BE2C (cell line): ENCODE measurements around the gene NSUN6.
"Not testable (repeated sequence)": the region's sequence is repeated elsewhere in the genome, so short reads cannot be mapped to it uniquely, and the experiment has no call there.

Experiments
- DNase-seq: peaks from one replicate; pipeline ENCODE4 v3.0.0-alpha.2; 2020
- H3K27me3 ChIP-seq: fragments of 250-450 bp; sonication (Bioruptor Pico); 2 replicates; pipeline ENCODE4 v1.5.1; 2020; ENCODE audit warnings: mild to moderate bottlenecking
- H3K36me3 ChIP-seq: fragments of 250-450 bp; sonication (Bioruptor Pico); 2 replicates; pipeline ENCODE4 v1.5.1; 2020; ENCODE audit warnings: mild to moderate bottlenecking
- H3K4me1 ChIP-seq: fragments of 250-450 bp; sonication (Bioruptor Pico); 2 replicates; pipeline ENCODE4 v1.5.1; 2020
- H3K4me3 ChIP-seq: 2 replicates; pipeline ENCODE4 v1.5.1; 2011; ENCODE audit warnings: low read depth, low read length
- H3K9me3 ChIP-seq: fragments of 250-450 bp; sonication (Bioruptor Pico); 2 replicates; pipeline ENCODE4 v1.5.1; 2020
- TF ChIP-seq, protein P1 (sequence below): IDR thresholded peaks from 2 replicates; pipeline ENCODE4 v1.5.1; 2012; ENCODE audit warnings: mild to moderate bottlenecking, low read depth, low read length

The NSUN6 gene

DNA sequence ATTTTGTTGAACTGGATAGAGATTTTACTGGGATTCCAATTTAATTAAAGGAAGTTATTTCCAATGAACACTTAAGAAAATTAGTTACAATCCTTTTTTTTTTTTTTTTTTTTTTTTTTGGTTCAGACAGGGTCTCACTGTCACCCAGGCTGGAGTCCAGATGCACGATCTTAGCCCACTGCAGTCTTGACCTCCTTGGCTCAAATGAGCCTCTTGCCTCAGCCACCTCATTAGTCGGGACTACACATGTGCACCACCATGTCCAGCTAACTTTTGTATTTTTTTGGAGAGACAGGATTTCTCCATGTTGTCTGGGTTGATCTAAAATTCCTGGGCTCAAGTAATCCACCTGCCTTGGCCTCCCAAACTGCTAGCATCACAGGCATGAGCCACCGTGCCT, 5.3 kb upstream of the NSUN6 start:
- DNase-seq, result no peak
- no peak overlapping the region for H3K4me3 ChIP-seq
- no peaks in the 10 kb centered on the region for H3K27me3 ChIP-seq
- H3K36me3 ChIP-seq, result no peaks in the 10 kb centered on the region
- H3K9me3 ChIP-seq, result no peaks in the 10 kb centered on the region
- no peaks in the 10 kb centered on the region for H3K4me1 ChIP-seq
- TF ChIP-seq, protein P1, sequence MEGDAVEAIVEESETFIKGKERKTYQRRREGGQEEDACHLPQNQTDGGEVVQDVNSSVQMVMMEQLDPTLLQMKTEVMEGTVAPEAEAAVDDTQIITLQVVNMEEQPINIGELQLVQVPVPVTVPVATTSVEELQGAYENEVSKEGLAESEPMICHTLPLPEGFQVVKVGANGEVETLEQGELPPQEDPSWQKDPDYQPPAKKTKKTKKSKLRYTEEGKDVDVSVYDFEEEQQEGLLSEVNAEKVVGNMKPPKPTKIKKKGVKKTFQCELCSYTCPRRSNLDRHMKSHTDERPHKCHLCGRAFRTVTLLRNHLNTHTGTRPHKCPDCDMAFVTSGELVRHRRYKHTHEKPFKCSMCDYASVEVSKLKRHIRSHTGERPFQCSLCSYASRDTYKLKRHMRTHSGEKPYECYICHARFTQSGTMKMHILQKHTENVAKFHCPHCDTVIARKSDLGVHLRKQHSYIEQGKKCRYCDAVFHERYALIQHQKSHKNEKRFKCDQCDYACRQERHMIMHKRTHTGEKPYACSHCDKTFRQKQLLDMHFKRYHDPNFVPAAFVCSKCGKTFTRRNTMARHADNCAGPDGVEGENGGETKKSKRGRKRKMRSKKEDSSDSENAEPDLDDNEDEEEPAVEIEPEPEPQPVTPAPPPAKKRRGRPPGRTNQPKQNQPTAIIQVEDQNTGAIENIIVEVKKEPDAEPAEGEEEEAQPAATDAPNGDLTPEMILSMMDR, result no peak

DNA sequence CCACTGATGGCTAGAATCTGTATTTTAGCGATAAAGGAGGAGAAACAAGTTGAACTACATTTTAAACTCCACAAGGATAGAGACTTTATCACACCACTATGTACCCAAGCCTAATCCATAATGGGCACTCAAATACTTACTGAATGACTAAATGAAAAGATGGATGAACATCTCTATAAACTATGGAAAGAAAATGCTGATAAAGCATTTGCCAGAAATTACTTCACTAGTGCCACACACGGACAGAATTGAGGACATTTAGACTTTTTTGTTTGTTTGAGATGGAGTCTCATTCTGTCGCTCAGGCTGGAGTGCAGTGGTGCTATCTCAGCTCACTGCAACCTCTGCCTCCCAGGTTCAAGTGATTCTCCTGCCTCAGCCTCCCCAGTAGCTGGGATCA, 1.7 kb upstream of the NSUN6 start:
- Histone ChIP-seq H3K36me3 (no peaks in the 10 kb centered on the region; the same call in 1 of the 2 replicates), H3K4me3 (no peak overlapping the region), H3K9me3 (no peaks in the 10 kb centered on the region), H3K4me1 (no peaks in the 10 kb centered on the region), H3K27me3 (no peaks in the 10 kb centered on the region)
- no peak for DNase-seq
- TF ChIP-seq, protein P1, result no peak

DNA sequence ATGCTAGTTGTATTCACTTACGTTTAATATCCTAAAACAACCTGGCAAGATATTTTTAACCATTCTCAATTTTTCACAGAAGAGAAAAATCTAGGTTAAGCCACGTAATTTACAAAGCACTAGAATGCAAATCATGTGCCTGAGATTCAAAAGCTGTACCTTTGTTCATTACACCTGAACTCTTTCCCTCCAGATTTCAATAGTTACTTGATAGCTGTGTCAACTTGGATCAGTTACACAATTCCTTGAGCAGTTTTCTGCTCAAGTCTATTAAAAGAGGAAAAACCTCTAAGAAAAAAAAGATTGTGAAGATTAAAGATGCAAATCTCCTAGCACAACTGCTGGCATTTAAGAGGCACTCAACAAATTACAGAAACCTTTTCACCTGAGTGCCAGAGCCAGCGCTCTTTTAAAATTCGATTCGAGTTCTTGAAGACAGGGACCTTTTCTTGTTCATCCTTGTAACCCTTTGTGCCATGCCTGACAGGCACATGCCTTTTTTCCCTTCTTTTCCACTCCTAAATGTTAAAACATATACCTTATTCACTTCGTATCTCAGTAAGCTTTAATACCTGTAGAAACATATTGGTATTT, 886 bp downstream of the NSUN6 start:
- H3K36me3 ChIP-seq, result peaks cover 8% of the 10 kb centered on the region
- no peaks in the 10 kb centered on the region for H3K4me1 ChIP-seq
- DNase-seq, result no peak
- TF ChIP-seq, protein P1, result no peak
- no peaks in the 10 kb centered on the region for H3K27me3 ChIP-seq
- H3K4me3 ChIP-seq, result peak overlapping the region; percentile 89
- H3K9me3 ChIP-seq, result no peaks in the 10 kb centered on the region

DNA sequence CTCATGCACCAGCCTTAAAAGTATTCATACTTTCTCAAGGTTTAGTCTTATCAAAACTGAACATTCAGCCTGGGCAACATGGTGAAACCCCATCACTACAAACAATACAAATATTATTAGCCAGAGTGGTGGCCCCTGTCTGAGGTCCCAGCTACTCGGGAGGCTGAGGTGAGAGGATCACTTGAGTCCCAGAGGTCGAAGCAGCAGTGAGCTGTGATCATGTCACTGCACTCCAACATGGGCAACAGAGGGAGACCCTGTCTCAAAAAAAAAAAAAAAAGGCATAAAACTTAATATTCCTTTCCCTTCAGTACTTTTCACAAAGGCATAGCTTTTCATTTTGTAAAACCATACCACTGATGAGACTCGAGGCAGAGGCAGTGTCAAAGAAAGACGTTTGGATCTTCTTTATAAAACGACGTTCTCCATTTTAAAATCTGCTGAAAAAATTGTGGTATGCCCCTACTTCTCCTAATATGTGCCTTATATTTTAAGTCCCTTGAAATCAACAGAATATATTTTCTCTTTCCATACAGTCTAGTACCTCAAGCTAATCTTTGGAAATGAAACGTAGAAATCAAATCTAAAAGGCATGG, 1.9 kb downstream of the NSUN6 start:
- H3K27me3 ChIP-seq, result no peaks in the 10 kb centered on the region
- TF ChIP-seq, protein P1, result no peak
- no peaks in the 10 kb centered on the region for H3K9me3 ChIP-seq
- no peak for DNase-seq
- peak overlapping the region; percentile 89 for H3K4me3 ChIP-seq
- H3K4me1 ChIP-seq, result no peaks in the 10 kb centered on the region
- H3K36me3 ChIP-seq, result peaks cover 9% of the 10 kb centered on the region

DNA sequence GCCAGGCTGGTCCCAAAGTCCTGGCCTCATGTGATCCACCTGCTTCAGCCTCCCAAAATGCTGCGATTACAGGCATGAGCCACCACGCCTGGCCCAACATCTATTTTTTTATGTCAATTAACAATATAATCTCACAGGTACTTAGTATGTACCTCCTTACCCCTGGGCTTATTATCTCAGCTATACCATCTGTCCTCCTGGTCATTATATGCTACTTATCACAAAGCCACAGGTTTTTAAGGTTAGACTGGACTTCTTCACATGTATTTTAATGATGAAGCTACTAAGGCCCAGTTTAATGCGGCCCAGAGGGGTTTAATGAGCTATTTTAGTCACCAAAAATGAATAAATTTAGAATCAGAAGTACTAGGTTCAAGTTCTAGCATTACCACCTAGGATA, 3.4 kb downstream of the NSUN6 start:
- Histone ChIP-seq H3K4me1 (no peaks in the 10 kb centered on the region), H3K36me3 (peaks cover 9% of the 10 kb centered on the region), H3K9me3 (no peaks in the 10 kb centered on the region), H3K27me3 (no peaks in the 10 kb centered on the region), H3K4me3 (no peak overlapping the region)
- TF ChIP-seq, protein P1, result no peak
- DNase-seq, result no peak

DNA sequence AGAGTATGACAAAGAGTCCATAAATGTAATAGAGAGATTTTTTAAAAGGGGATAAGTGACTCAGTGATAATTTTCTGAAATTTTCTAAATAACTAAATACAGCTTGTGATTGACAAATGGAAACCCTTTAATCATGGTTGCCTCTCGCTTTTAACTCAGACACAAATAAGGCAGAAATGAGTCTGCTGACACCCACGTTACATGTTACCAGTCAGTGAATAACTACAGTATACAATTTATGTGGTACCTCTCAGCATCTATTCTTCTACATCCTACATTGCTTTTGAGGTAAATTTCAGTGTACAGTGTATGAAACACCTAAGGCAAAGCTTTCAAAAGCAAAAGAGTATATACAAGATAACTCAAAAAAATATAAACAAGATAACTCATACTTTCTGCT, 4.2 kb downstream of the NSUN6 start:
- H3K36me3 ChIP-seq, result peaks cover 9% of the 10 kb centered on the region
- no peaks in the 10 kb centered on the region for H3K9me3 ChIP-seq
- H3K27me3 ChIP-seq, result no peaks in the 10 kb centered on the region
- DNase-seq, result no peak
- no peaks in the 10 kb centered on the region for H3K4me1 ChIP-seq
- H3K4me3 ChIP-seq, result no peak overlapping the region
- TF ChIP-seq, protein P1, result no peak

DNA sequence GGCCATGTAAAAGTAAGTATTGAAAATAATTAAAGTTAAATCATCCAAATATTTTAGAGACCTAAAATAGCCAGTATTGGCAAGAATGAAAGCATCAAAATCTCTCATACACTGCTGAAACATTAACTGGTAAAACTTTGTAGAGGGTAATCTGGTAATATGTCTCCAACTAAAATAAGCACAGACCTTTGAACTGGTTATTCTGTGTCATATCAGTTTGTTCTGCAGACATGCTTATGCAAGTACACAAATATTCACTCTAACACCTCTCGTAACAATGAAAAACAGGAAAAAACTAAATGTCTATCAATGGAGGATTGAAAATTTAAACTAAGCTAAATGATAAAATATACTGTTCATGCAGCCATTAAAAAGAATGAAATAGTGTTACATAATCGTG, 11.7 kb downstream of the NSUN6 start:
- H3K4me3 ChIP-seq, H3K36me3 ChIP-seq, DNase-seq, H3K9me3 ChIP-seq, H3K4me1 ChIP-seq, H3K27me3 ChIP-seq: not testable (repeated sequence)

DNA sequence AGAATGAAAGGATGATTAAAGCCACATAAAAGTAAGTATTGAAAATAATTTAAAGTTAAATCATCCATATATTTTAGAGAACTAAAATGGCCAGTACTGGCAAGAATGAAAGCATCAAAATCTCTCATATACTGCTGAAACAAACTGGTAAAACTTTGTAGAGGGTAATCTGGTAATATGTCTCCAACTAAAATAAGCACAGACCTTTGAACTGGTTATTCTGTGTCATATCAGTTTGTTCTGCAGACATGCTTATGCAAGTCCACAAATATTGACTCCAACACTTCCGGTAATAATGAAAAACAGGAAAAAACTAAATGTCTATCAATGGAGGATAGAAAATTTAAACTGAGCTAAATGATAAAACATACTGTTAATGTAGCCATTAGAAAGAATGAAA, 14.0 kb downstream of the NSUN6 start:
- H3K4me1 ChIP-seq, H3K9me3 ChIP-seq, H3K27me3 ChIP-seq, DNase-seq, H3K36me3 ChIP-seq, H3K4me3 ChIP-seq: not testable (repeated sequence)
